Dedifferentiated amniotic fluid mesenchymal stem cell (primary cell): ENCODE results near the gene ZNF362.
A peak's percentile ranks its signal among the peaks of the same experiment; 100 is the strongest.

Experiments used
- DNase-seq: peaks from one replicate; pipeline ENCODE4 v3.0.0-alpha.2; 2016; ENCODE audit errors: extremely low spot score

The ZNF362 gene

DNA sequence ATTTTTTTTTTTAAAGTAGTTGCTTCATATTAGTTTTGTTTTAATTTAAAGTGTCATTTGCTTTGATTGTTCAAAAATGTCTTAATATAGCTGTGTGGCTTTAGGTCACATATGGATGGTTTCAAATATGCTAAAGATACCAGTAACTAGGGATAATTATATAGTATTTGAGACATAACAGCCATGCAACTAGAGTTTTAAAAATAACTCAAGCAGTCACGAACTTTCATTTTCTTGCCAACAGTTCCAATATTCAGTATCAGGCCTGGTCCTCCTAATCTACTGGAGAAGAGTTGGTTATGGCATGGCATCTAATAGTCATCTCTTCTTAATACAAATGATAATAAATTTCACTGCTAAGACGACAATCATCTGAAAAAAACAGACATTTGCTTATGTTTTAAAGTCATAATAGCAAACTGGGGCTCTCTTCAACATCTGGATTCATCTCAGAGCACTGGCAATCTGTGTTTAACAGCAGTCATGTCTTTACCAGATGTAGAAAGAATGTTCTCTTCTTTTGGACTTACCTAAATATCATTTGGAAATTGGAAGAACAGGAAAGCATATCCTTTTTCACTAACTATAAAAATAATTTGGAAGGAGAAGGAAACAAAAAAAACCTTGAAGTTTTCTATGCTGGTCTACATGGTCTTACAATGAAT is 88.7 kb downstream of the ZNF362 start:
- no peak for DNase-seq

DNA sequence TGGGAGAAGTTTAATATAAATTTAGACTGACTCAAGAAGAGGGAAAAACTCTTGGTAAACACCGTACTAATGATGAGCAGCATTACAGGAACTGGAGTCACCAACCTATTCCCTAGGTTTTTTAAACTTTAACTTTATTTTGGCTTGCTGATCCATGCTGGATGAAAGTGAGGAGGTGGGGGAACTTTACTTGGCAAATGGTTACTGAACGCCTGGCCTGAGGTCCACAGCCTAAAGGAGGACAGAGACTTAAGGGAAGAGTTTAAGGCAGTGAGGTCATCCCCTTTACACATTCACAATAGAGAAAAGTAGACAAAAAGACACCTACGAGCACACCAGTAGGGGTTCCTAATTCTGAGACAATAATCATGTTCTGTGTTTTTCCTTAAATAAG is 90.2 kb downstream of the ZNF362 start:
- DNase-seq: no peak

DNA sequence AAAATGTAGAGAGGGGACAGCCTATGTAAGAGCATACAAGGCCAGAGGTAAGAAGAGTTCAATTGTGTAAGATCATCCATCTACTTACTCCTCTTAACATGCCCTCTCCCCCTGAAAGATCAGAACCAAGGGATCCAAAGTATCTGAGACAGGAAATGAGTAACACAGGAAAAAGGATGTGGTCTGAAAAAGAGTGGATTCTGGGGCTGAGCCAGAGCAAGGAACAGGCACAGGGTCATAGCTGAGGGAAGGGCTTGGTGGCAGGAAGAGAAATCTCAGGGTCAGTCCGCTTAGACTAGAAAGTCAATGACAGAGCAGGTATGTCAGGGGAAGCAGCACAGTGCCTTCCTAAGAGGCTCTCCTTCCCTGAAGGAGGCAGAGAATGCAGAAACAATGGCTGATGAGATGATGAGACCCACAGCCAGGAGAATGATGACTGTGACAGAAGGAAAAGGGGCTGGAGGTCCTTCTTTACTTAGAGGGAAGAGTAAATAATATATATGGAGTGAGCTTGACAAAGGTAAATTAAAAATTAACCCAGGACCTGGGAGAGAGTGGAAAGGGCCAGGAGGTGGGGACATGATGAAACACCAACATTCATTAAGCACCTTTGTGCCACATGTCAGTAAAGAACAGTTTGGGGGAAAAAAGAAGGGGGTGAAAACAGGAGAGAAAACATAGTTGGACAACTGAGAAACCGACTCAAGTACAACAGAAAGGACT is 90.8 kb downstream of the ZNF362 start:
- DNase-seq: peak; percentile 62

DNA sequence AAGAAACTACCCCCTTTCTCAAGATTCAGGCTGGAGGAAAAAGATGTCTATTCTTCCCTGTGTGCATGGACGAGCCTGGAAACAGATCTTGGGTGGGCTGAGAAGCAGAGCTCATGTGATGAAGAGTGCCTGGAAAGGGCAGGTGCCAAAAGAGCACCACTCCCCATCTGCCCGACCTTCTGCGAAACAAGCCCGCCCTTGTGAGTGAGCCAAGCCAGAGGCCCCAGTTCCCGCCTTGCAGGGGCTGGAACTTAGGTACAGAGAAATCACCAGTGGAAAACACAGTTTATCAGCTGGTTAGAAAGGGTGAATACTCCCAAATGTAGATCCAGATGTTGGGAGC is 91.3 kb downstream of the ZNF362 start:
- DNase-seq: no peak

DNA sequence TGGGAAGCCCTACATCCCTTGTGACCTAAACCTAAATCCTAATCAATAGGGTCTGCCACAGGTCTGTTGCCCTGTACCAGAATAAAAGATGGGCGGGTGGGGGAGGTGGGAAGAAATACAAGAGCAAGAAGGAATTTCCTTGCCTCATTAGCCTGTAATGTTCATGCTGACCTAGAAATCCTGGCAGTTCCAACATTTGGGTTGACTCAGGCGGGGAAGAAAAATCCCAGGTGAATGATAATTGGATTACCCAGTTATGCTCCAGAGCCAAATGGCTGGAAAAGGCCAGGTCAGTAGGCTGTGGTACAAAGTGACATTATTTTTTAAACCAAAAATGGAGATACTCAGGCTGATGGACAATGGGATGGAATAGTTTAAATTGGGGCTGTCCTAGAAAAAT is 91.9 kb downstream of the ZNF362 start:
- no peak for DNase-seq

DNA sequence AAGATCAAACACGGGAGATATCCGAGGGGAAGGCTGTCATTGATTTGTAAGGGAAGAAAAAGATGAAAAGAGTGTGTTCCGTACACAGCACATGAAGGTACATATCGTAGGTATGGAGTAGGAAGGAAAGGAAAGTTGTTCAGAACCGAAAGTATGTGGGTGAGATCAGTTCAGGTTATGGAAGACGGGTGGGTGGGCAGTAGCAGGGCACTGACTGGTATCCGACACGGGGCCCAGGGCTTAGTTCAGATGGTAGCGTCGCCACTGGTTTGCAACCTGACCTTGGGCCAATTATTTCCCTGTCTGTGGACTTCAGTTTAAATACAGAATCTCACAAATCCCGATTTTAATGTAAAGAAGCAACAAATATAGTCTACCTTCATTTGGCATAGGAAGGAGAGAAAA is 92.4 kb downstream of the ZNF362 start:
- DNase-seq: no peak

DNA sequence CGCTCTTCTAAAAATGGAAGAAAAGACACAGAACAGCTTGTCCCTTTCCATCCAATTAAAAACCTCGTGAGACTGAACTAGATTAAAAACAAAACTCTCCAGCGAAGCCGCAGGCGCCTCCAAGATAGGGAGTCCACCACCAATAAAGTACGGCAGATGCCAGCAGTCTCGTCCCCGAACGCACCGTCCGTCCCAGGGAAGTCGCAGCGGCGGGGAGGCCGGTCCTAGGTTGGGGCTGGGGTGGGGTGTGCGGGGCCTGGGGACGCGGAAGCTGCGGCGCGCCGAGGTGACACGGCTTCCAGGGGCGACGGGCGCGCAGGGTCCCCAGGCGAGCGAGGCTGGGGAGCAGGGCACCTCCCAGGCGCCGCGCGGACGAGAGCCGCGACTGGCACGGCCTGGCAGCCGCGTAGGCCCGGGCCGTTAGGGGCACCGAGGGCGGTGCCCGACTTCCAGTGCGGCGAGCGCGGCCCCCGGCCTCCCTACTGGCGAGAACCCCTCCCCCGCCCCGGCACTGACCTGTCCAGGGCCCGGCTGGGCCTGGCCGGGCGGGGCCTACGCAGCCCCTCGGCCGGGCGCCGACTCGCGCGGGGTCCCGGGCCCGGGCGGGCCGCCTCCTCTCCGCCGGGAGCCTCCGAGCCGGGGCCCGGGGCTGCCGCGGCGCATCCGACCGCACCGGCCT is 92.9 kb downstream of the ZNF362 start:
- no peak for DNase-seq

DNA sequence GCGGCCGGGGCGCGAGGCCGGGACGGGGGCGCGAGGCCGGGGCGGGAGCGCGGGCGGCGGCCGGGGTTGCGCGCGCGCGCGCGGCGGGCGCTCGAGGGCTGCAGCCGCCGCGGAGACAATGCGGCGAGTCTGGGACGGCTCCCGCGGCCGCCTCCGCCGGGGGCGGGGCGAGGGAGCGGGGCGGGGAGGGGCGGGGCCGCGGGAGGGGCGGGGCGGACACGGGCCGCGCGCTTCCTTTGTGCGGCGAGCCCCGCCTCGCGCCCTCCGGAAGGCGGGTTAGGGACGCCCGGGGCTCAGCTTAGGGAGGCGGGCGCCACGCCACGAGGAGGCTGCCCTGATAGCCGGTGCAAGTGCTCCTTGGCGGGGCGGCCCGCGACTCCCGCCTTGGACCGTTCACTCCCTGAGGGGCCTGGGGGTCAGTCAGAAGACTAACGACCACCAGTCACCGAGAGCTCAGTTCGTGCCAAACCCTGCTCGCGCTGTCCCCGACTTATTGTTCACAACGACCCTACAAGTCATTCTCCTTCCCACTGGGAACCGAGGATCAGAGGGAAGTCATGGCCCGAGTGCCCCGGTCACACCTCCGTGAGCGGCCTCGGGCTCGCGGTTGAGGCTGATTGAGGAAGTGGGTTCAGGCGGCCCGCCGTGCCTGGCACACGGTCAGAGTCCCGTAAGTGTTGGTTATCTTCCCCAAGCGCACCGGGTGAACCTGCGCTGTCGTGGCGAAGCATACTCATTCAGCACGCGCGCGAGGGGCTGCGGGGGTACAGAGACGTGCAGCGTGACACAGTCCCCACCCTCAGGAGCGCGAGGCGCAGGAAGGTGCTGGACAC is 93.7 kb downstream of the ZNF362 start:
- peak; percentile 52 for DNase-seq
